ENCODE results near the gene KRTAP21-2. TPM values are rescaled to one million over a fixed set of nuclear protein-coding genes. Genes with fewer than 3 reads are reported as not detected.
"Not testable (repeated sequence)": the region's sequence is repeated elsewhere in the genome, so short reads cannot be mapped to it uniquely, and the experiment has no call there.

The KRTAP21-2 gene
- not detected for polyA plus RNA-seq (2013, experiment 1 of 2; ENCODE audit: insufficient read length)
- not detected for polyA plus RNA-seq (2013, experiment 2 of 2; ENCODE audit: insufficient read length)

GRCh38 chr21:30747159-30747558 is at the start of gene KRTAP21-2:
TSS of gene KRTAP21-2 (minus strand) at chr21:30747259. CDS start at chr21:30747202, 57 bp downstream.
- no peak for DNase-seq

- no peak for DNase-seq
Measured at GRCh38 chr21:30793581-30794314, 46.7 kb upstream of the KRTAP21-2 start.

GRCh38 chr21:30779249-30779648 is 32.2 kb upstream of the KRTAP21-2 start:
- DNase-seq = no peak

- no peak for DNase-seq
Measured at GRCh38 chr21:30769724-30770431, 22.8 kb upstream of the KRTAP21-2 start.

GRCh38 chr21:30760776-30761175 is 13.7 kb upstream of the KRTAP21-2 start:
- DNase-seq = no peak

- no peak for DNase-seq
Measured at GRCh38 chr21:30758306-30758705, 11.2 kb upstream of the KRTAP21-2 start.

GRCh38 chr21:30755328-30755727 is 8.3 kb upstream of the KRTAP21-2 start, which contains the start of gene KRTAP21-1:
TSS of gene KRTAP21-1 (minus strand) at chr21:30755428. CDS start at chr21:30755378, 50 bp downstream.
- not testable (repeated sequence) for DNase-seq

- DNase-seq = no peak
Measured at GRCh38 chr21:30740462-30740861, 6.6 kb downstream of the KRTAP21-2 start.

GRCh38 chr21:30733026-30733425 is 14.0 kb downstream of the KRTAP21-2 start:
- DNase-seq = no peak

- DNase-seq = no peak
Measured at GRCh38 chr21:30726726-30727125, 20.3 kb downstream of the KRTAP21-2 start.

GRCh38 chr21:30719401-30719800 is 27.7 kb downstream of the KRTAP21-2 start:
- no peak for DNase-seq

- DNase-seq = peak; percentile 82
Measured at GRCh38 chr21:30718239-30718909, 28.7 kb downstream of the KRTAP21-2 start, which contains the start of gene KRTAP21-3. TSS of gene KRTAP21-3 (minus strand) at chr21:30718777. CDS start at chr21:30718759, 18 bp downstream.

GRCh38 chr21:30717105-30717504 is 30.0 kb downstream of the KRTAP21-2 start:
- DNase-seq = peak; percentile 74

- peak; percentile 33 for DNase-seq
Measured at GRCh38 chr21:30714946-30715345, 32.1 kb downstream of the KRTAP21-2 start.

GRCh38 chr21:30714456-30714855 is 32.6 kb downstream of the KRTAP21-2 start:
- peak; percentile 39 for DNase-seq

GRCh38 chr21:30713766-30714165 is 33.3 kb downstream of the KRTAP21-2 start:
- peak; percentile 56 for DNase-seq

GRCh38 chr21:30710499-30710898 is 36.6 kb downstream of the KRTAP21-2 start:
- DNase-seq = no peak

- DNase-seq = no peak
Measured at GRCh38 chr21:30707409-30707808, 39.6 kb downstream of the KRTAP21-2 start.

Data from fibroblast of skin of back (primary cell).